ENCODE results near the gene PITX3. TPM values are rescaled to one million over a fixed set of nuclear protein-coding genes. Genes with fewer than 3 reads are reported as not detected.
"Not testable (repeated sequence)": the region's sequence is repeated elsewhere in the genome, so short reads cannot be mapped to it uniquely, and the experiment has no call there.

The PITX3 gene
- polyA plus RNA-seq, 1 donor from 2014 or later = not detected

- H3K36me3 Mint-ChIP-seq = peaks cover 3% of the 10 kb centered on the region
- H3K4me3 Mint-ChIP-seq = peak overlapping the region in 1 of 4 donors; percentile 10
- H3K4me1 Mint-ChIP-seq = peaks cover 0 to 7% (median 4%) of the 10 kb centered on the region in 3 donors
- peaks cover 1% of the 10 kb centered on the region for H3K27me3 Mint-ChIP-seq
- H3K27ac Mint-ChIP-seq = no peak overlapping the region
- H3K9me3 Mint-ChIP-seq = peaks cover 4 to 9% (median 6%) of the 10 kb centered on the region in 3 donors
Measured at GRCh38 chr10:102191956-102192355, 49.4 kb downstream of the PITX3 start.

DNA sequence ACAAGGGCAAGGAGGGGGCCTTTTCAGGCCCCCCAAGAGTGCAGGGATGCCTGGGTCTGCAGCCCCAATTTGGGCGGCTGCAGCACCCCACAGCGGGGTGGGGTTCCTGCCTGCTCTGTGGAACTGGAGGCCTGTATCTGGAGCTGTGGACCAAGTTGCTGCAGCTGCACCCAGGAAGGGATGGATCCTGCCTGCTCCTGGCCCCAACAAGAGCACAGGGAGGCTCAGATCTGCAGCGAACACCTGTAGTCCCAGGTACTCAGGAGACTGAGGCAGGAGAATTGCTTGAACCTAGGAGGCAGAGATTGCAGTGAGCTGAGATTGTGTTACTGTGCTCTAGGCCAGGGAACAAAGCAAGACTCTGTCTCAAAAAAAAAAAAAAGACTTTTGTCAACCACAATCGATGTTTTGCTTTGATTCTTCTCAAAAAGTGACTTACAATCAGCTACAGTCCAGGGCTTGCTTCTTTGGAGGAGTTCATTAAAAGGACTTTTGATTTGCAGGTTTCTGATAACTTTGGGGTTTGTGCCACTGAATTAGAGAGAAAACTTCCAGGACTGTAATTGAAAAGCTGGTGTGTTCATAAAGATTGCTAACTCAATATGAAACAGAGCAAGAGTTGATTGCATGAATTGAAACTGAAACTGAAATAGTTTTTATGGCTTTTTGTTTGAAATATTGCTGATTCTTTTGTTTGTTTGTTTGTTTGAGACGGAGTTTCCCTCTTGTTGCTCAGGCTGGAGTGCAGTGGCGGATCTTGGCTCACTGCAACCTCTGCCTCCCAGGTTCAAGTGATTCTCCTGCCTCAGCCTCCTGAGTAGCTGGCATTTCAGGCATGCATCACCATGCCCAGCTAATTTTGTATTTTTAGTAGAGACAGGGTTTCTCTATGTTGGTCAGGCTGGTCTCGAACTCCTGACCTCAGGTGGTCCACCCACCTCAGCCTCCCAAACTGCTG, 52.1 kb downstream of the PITX3 start:
- not testable (repeated sequence) for H3K4me1 Mint-ChIP-seq, H3K27me3 Mint-ChIP-seq, H3K36me3 Mint-ChIP-seq, H3K27ac Mint-ChIP-seq
- peaks cover 7 to 21% (median 9%) of the 10 kb centered on the region in 3 donors for H3K9me3 Mint-ChIP-seq
- H3K4me3 Mint-ChIP-seq = peak overlapping the region in 1 of 4 donors; percentile 19

- no peaks in the 10 kb centered on the region for H3K27me3 Mint-ChIP-seq
- H3K4me3 Mint-ChIP-seq = no peak overlapping the region
- peaks cover 0 to 8% (median 7%) of the 10 kb centered on the region in 3 donors for H3K4me1 Mint-ChIP-seq
- peaks cover 6 to 21% (median 9%) of the 10 kb centered on the region in 3 donors for H3K9me3 Mint-ChIP-seq
- no peak overlapping the region for H3K27ac Mint-ChIP-seq
- peaks cover 7% of the 10 kb centered on the region for H3K36me3 Mint-ChIP-seq
Measured at GRCh38 chr10:102188298-102188940, 52.9 kb downstream of the PITX3 start.

DNA sequence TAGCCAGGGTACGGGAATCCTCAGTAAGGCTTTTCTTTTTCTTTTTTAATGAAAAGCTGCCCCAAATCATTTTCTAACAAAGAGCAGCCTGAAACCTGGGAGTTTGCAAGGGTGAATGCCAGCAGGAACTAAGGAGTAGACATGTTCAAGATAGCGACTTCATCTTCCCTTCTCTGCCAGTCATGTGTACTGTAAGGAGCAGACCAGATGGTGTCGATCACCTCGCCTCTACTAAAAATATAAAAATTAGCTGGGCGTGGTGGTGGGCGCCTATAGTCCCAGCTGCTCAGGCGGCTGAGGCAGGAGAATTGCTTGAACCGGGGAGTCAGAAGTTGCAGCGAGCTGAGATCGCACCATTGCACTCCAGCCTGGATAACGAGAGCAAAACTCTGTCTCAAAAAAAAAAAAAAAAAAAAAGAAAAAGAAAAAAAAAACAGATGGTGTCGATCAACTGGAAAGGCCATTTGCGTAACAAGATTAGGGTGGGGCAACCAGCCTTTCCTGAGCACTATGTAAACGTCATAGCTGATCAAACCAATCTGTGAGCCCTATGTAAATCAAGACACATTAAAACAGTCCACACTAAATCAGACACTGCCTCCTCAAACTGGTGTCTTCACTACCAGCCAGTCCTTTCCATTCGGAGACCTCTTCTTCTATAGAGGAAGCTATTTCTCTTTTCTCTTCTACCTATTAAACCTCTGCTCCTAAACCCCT, 55.3 kb downstream of the PITX3 start:
- Mint-ChIP-seq H3K4me1 (peaks cover under 1 to 8% (median 7%) of the 10 kb centered on the region in 3 donors), H3K27me3 (no peaks in the 10 kb centered on the region), H3K36me3 (peaks cover 5% of the 10 kb centered on the region), H3K27ac (peak overlapping the region in 1 of 3 donors; percentile 1), H3K9me3 (peaks cover 2 to 12% (median 3%) of the 10 kb centered on the region in 3 donors), H3K4me3 (no peak overlapping the region)

DNA sequence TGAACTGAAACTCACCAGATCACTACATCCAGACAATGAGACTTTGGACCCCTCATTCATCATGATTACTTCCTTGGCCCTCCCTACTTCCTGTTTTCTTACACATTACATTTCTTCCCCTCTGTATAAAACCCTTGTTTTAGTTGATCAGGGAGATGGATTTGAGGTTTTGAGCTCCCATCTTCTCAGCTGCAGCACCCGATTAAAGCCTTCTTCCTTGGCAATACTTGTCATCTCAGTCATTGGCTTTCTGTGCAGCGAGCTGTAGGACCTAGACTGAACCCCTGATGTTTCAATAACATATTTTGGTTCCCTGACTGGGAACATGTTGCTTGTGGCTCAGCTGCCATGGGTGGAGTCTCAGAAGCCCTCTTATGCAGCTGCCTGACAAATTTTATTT, 56.0 kb downstream of the PITX3 start:
- Mint-ChIP-seq H3K4me3 (no peak overlapping the region), H3K9me3 (peaks cover 2 to 12% (median 3%) of the 10 kb centered on the region in 3 donors), H3K36me3 (peaks cover 5% of the 10 kb centered on the region), H3K4me1 (peaks cover 4 to 8% (median 7%) of the 10 kb centered on the region in 3 donors), H3K27ac (no peak overlapping the region), H3K27me3 (no peaks in the 10 kb centered on the region)

- Mint-ChIP-seq H3K27me3 (no peaks in the 10 kb centered on the region), H3K9me3 (peaks cover 2 to 12% (median 3%) of the 10 kb centered on the region in 3 donors), H3K36me3 (peaks cover 5% of the 10 kb centered on the region), H3K27ac (no peak overlapping the region), H3K4me1 (peaks cover 4 to 8% (median 4%) of the 10 kb centered on the region in 3 donors), H3K4me3 (no peak overlapping the region)
Measured at GRCh38 chr10:102184606-102185005, 56.7 kb downstream of the PITX3 start.

Other genes starting within 250 kb of the PITX3 start
- gene ARMH3, start 185.3 kb downstream of the PITX3 start, polyA plus RNA-seq = 39.3 TPM
- 21.9 TPM for gene HPS6, start 176.2 kb downstream of the PITX3 start, polyA plus RNA-seq
- gene LDB1, start 121.1 kb downstream of the PITX3 start, polyA plus RNA-seq = 24.8 TPM
- gene PPRC1, start 108.5 kb downstream of the PITX3 start, polyA plus RNA-seq = 14.2 TPM
- gene NOLC1, start 89.1 kb downstream of the PITX3 start, polyA plus RNA-seq = 56.9 TPM
- not detected for gene ELOVL3, start 15.2 kb downstream of the PITX3 start, polyA plus RNA-seq
- 12.6 TPM for gene GBF1, start 4.0 kb upstream of the PITX3 start, polyA plus RNA-seq
- 42.8 TPM for gene NFKB2, start 154.2 kb upstream of the PITX3 start, polyA plus RNA-seq
- gene PSD, start 177.3 kb upstream of the PITX3 start, polyA plus RNA-seq = 2.8 TPM
- 40.5 TPM for gene FBXL15, start 179.3 kb upstream of the PITX3 start, polyA plus RNA-seq
- gene CUEDC2, start 191.1 kb upstream of the PITX3 start, polyA plus RNA-seq = 51.8 TPM
- 0.70 TPM for gene C10orf95, start 210.0 kb upstream of the PITX3 start, polyA plus RNA-seq